AG09319 (cell line): ENCODE measurements around the gene RSBN1L.
A peak's percentile ranks its signal among the peaks of the same experiment; 100 is the strongest.

Experiments used
- DNase-seq: peaks from one replicate; pipeline ENCODE4 v3.0.0-alpha.2; 2010; ENCODE audit warnings: low read depth; ENCODE audit errors: extremely low read depth
- CTCF ChIP-seq: IDR thresholded peaks from 2 replicates; pipeline ENCODE4 v1.5.1; 2011; ENCODE audit warnings: low read depth, mild to moderate bottlenecking, inconsistent platforms, low read length, moderate library complexity

RSBN1L gene

GRCh38 chr7:77655836-77656455 lies 40.3 kb upstream of the RSBN1L start:
- TF ChIP-seq CTCF = no peak
- DNase-seq = no peak

- DNase-seq = peak; percentile 16
- TF ChIP-seq CTCF = peak; percentile 37
These were observed 38.6 kb upstream of the RSBN1L start for GRCh38 chr7:77657427-77658224.

GRCh38 chr7:77658928-77659327 lies 37.3 kb upstream of the RSBN1L start:
- no peak for DNase-seq
- TF ChIP-seq CTCF = no peak

DNA sequence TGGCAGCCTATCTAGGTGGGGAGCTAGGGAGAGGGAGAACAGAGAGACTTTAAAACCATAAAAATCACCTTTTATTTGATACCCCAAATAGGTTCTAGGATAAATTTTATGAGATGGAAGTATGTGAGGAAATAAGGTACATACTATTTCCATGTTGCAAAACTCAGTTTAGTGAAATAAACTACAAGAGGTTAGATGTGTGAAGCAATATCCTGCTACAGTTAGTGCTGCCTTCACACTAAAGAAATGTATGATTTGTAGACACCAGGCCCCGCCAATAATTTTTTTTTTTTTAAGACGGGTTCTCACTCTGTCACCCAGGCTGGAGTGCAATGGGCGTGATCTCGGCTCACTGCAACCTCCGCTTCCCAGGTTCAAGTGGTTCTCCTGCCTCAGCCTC lies 34.4 kb upstream of the RSBN1L start:
- TF ChIP-seq CTCF = no peak

DNA sequence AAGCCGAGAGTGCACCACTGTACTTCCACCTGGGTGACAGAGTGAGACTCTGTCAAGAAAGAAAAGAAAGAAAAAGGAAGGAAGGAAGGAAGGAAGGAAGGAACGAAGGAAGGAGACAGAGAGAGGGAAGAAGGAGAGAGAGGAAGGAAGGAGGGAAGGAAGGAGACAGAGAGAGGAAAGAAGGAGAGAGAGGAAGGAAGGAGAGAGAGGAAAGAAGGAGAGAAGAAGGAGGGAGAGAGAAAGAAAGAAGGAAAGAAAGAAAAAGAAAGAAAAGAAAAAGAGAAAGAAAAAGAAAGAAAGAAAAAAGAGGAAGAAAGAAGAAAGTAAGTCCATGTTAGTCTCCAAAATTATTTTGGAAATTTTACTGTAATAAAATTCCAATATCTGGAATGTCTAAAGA lies 33.4 kb upstream of the RSBN1L start:
- no peak for TF ChIP-seq CTCF
- DNase-seq = no peak

More for the DNA sequence above, 34.4 kb upstream of the RSBN1L start:
- no peak for DNase-seq

GRCh38 chr7:77664715-77665114 lies 31.5 kb upstream of the RSBN1L start:
- TF ChIP-seq CTCF = no peak
- no peak for DNase-seq

DNA sequence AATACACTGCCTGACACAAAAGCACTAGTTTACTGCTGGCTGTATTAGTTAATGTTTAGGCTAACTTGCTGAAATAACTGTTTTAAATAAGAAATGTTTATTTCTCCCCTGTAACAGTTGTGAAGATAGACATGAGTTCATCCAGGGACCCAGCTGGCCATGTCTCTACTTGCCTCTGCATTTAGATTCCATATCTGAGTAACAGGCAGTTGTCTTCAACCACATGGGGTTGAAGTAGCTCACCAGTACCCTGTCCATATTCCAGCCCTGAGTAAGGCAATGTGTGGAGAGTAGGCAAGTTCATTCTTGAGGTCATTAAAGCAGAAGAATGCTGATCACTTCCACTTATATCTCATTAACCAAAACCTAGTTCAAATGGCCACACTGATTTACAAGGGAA lies 31.1 kb upstream of the RSBN1L start:
- DNase-seq = no peak
- no peak for TF ChIP-seq CTCF
